Pancreas (tissue), 10 donors: ENCODE results near the gene STPG3. TPM values are rescaled to one million over a fixed set of nuclear protein-coding genes. Genes with fewer than 3 reads are reported as not detected.

Source experiments
- ATAC-seq, 4 donors: fragments of 200-7000 bp; cut with Tn5 transposase; one replicate each; pipeline versions ENCODE4 v1.8.0 to v1.9.1; 2020; ENCODE audit warnings: mild to moderate bottlenecking in 4 of 4, moderate library complexity in 4 of 4
- DNase-seq, 6 donors: peaks; one replicate each; pipeline ENCODE4 v3.0.0-alpha.2; 2020
- FAIRE-seq: peaks from 2 replicates; lab custom pipeline; 2012; peaks lifted over from hg19 to GRCh38; lab: Jason Lieb, UNC
- H3K27ac ChIP-seq, 4 donors: fragments of 200-600 bp; sonication (generic); 1 replicate in 3 of 4; 2 replicates in 1 of 4; pipeline versions ENCODE4 v1.5.0 to v1.8.0; 2020
- H3K27me3 ChIP-seq, 4 donors: fragments of 200-600 bp; one replicate each; pipeline ENCODE4 v1.8.0; 2021
- H3K36me3 ChIP-seq, 3 donors: fragments of 200-600 bp; sonication (generic) in 1 of 3; one replicate each; pipeline versions ENCODE4 v1.5.0 to v1.8.0; 2020 to 2021
- H3K4me1 ChIP-seq, 3 donors: fragments of 200-600 bp; one replicate each; pipeline ENCODE4 v1.8.0; 2021
- H3K4me3 ChIP-seq, 4 donors: fragments of 200-600 bp; sonication (generic) in 2 of 4; one replicate each; pipeline versions ENCODE4 v1.5.0 to v1.8.0; 2020 to 2021
- H3K9me3 ChIP-seq, 4 donors: fragments of 200-600 bp; one replicate each; pipeline ENCODE4 v1.8.0; 2021
- WGBS, 2 donors: extraction: QIAGEN DNeasy Blood & Tissue Kit; methylation state at CpG; one replicate each; pipeline ENCODE4 v1.1.7; 2013; 5-methylcytosine and 5-hydroxymethylcytosine counted together
- intact Hi-C, 3 donors: fragments of 100-400 bp; cut with DNase I; formaldehyde crosslinking; loops; one replicate each; pipeline versions ENCODE4 v1.11.1 to v1.14.2; 2022
- polyA plus RNA-seq, 2 donors: library from polyadenylated mRNA; stranded (reverse); fragments of 200-250 nt; gene quantifications; one replicate each; pipeline ENCODE4 v1.2.3, GENCODE V29; 2013
- total RNA-seq, 6 donors: library from RNA; stranded (reverse); fragmentation: NEBNext Ultra II Directional in 4 of 6; extraction: Animal tissue kit (Norgen Biotek cat#: 25700) in 4 of 6; gene quantifications; one replicate each; pipeline versions ENCODE4 v1.2.1 to v1.2.4, GENCODE V29; 2021 to 2023
- TF ChIP-seq, protein P1 (sequence below), 4 donors: fragments of 200-600 bp; sonication (generic) in 3 of 4; IDR thresholded peaks; one replicate each; pipeline versions ENCODE4 v1.5.0 to v1.8.0; 2021; ENCODE audit warnings: antibody characterized with exemption in 4 of 4
- donor health status: healthy with polysubstance abuse.
- donor health status: DM: no; HTN: no; CAD: no; lungs with moderate emphysema.
- donor health status: DM: no; HTN: no; CAD: no.
- donor health status: control.
- donor health status: control.
- donor health status: Bipolar disorder and iron deficiency.
- donor health status: DM: yes; HTN: yes; CAD: no.
- donor health status: DM: no; HTN: no; CAD: no.
- donor health status: DM: no; HTN: no; CAD: no.
- donor health status: DM: yes; HTN: yes; CAD: no.

STPG3 gene
- total and polyA plus RNA-seq, 8 donors, result 0.23 TPM; not detected in 7

DNA sequence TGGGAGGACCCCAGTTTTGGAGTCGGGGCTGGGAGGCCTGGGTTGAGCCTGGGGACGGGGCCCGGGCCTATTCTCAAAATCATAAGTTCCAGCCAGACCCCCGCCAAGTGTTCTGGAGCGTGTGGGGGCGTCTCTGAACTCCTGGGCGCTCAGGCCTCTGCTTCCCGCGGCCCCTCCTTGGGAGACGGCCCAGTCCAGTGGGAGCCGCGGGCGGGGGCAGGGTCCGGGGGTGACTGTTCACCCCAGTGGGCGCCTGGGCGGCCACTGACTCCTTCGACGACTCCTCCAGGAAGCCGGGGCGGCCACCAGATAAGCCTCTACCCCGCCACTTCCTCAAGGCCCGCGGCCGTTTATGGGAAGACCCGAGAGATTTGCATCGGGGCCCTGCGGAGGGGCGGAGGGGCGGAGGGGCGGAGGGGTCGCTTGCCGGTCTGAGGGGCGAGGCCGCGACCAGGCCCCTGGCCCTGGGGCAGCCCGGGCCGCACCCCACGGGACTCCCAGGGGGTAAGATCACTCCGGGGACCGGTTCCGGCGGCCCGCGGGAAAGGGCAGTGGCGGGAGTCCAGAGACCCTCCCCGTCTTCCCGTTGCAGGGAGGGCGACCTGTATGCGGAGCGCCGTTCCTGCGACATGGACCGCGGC, 27.1 kb downstream of the STPG3 start:
- H3K36me3 ChIP-seq, result no peaks in the 10 kb centered on the region
- peak in 4 of 6 donors; percentile 27 to 78 (median 58) for DNase-seq
- TF ChIP-seq, protein P1, sequence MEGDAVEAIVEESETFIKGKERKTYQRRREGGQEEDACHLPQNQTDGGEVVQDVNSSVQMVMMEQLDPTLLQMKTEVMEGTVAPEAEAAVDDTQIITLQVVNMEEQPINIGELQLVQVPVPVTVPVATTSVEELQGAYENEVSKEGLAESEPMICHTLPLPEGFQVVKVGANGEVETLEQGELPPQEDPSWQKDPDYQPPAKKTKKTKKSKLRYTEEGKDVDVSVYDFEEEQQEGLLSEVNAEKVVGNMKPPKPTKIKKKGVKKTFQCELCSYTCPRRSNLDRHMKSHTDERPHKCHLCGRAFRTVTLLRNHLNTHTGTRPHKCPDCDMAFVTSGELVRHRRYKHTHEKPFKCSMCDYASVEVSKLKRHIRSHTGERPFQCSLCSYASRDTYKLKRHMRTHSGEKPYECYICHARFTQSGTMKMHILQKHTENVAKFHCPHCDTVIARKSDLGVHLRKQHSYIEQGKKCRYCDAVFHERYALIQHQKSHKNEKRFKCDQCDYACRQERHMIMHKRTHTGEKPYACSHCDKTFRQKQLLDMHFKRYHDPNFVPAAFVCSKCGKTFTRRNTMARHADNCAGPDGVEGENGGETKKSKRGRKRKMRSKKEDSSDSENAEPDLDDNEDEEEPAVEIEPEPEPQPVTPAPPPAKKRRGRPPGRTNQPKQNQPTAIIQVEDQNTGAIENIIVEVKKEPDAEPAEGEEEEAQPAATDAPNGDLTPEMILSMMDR (IDR thresholded peaks at IDR 0.05), result no peak
- no peaks in the 10 kb centered on the region for H3K9me3 ChIP-seq
- intact Hi-C loops, result loop anchor here in 1 of 3 donors (10.0 kb wide), 1 partner anchor 247 kb away; no protein-coding TSS in a partner anchor
- FAIRE-seq, result no peak
- no peaks in the 10 kb centered on the region for H3K27me3 ChIP-seq
- peaks cover 0 to 10% (median 8%) of the 10 kb centered on the region in 3 donors for H3K4me1 ChIP-seq
- WGBS, 2 donors, result 48 to 51% methylated on average over 32 to 54 of the region's 54 CpGs
- peak in 1 of 4 donors; percentile 4 for ATAC-seq
- H3K4me3 ChIP-seq, result peak overlapping the region; percentile 10 to 45 (median 28)
- H3K27ac ChIP-seq, result peak overlapping the region; percentile 76 to 91 (median 86)

DNA sequence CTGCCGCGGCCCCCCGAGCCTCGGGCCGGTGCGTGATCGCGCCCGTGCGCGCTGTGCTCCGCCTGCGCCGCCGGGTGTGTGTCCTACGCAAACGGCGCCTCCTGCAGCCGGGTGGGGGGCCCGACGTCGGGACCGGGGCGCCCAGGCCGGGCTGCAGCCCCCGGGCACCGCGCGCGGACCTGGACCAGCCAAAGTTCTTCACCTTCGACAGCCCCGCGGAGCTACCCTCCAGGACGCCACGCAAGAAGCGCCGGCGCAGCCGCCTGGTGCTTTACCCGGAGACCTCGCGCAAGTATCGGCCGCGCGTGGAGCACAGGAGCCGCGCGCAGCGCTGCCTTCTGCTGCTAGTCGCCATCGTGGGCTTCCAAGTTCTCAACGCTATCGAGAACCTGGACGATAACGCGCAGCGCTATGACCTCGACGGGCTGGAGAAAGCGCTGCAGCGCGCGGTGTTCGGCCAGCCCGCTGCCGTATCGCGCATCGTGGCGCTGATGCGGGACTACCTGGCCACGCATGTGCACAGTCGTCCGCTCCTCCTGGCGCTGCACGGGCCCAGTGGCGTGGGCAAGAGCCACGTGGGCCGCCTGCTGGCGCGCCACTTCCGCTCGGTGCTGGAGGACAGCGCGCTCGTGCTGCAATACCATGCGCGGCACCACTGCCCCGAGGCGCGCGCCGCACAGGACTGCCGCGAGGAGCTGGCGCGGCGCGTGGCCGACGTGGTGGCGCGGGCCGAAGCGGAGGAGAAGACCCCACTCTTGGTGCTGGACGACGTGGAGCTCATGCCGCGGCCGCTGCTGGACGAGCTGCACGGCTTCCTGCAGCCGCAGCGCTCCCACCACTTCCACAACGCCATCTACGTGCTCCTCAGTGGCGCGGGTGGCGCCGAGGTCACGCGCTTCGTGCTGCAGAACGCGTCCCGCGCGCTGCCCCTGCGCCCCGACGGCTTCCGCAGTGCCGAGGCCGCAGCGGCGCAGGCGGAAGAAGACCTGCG, 27.9 kb downstream of the STPG3 start:
- H3K9me3 ChIP-seq, result no peaks in the 10 kb centered on the region
- no peaks in the 10 kb centered on the region for H3K36me3 ChIP-seq
- TF ChIP-seq, protein P1 (IDR thresholded peaks at IDR 0.05), result no peak
- H3K4me3 ChIP-seq, result peak overlapping the region in 2 of 4 donors; percentile 34 to 45
- 82 to 90% methylated on average over 130 to 139 of the region's 139 CpGs for WGBS, 2 donors
- DNase-seq (no peak), FAIRE-seq (no peak), ATAC-seq (no peak)
- intact Hi-C loops, result loop anchor here in 1 of 3 donors (10.0 kb wide), 1 partner anchor 246 kb away; no protein-coding TSS in a partner anchor
- no peaks in the 10 kb centered on the region for H3K27me3 ChIP-seq
- H3K27ac ChIP-seq, result peak overlapping the region in 1 of 4 donors; percentile 91
- peaks cover 0 to 10% (median 8%) of the 10 kb centered on the region in 3 donors for H3K4me1 ChIP-seq

DNA sequence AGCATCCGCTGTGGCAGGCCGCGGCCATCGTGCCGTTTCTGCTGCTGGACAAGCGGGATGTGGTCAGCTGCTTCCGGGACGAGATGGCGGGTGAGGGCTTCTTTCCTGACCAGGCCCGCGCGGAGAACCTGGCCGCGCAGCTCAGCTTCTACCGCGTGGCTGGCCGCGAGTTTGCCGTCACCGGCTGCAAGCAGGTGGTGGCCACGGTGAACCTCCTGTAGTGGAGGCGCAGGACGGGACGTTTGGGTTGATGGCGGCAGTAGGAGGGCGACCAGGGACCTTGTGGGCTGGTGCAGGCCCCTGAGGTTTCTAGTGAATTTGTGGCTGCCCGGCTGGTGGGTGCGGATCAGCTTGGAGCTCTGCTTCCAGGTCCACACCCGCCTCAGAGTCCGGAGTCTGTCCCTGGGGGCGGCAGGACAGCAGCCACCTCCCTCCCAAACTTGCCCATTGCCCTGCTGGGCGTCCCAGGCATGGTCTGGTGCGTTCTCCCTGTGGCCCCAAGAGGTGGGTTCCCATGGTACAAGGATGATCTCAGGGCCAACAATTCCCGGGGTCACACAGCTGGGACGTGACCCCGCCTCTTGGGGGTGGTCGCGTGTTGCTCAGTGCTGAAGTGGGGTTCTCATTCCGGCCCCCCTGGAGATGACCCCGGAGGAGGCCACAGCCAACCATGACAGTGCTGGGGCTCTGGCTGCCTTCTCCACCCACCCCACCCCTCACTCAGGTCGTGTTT, 28.8 kb downstream of the STPG3 start:
- FAIRE-seq, result no peak
- Histone ChIP-seq H3K27ac (no peak overlapping the region), H3K9me3 (no peaks in the 10 kb centered on the region), H3K4me1 (peaks cover 0 to 8% (median 7%) of the 10 kb centered on the region in 3 donors), H3K27me3 (no peaks in the 10 kb centered on the region), H3K36me3 (no peaks in the 10 kb centered on the region), H3K4me3 (no peak overlapping the region)
- WGBS, 2 donors, result 84 to 93% methylated on average over 41 of the region's 41 CpGs
- intact Hi-C loops, result loop anchor here in 2 of 3 donors (5.0 to 10.0 kb wide), 3 partner anchors 127 to 245 kb away; no protein-coding TSS in a partner anchor
- no peak for ATAC-seq
- no peak for DNase-seq
- TF ChIP-seq, protein P1 (IDR thresholded peaks at IDR 0.05), result no peak

DNA sequence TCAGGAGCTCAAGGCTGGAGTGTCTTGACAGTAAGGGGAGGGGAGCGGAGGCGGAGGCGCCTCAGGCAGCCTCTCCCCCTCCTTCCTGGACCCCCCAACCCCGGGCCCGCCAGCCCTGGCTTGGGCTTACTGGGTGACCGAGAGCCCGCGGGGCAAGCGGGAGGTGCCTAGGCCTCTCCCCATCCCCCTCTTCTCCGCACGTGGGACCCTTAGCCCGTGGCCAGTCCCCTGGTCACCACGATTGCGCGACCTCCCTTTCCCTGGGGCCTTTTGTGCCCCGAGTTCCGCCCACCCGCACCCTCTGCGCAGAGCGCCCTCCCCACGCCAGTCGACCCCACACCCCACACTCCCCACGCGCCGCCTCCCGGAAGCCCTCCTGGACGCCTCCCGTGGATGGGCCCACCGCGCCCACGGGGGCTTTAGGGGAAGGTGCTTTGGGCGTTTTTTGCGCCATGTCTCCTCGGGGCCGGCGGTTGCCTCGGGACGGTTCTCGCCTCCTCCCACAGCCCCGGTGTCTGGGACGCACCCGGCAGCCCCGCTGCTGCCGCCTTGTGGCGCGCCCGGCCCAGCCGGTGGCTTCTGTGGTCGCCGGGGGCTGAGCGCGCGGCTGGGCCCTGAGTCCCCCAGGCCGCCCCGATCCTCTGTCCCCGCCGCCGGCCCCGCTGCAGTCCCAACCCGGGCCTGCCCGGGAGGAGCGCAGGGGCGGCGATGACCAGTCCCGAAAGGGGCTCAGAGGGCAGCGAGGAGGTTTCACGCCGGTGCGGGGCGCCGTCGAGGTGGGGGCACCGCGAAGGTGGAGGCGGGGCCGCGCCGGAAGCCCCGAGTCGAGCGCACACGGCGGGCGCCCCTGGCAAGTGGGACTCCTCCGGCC, 29.6 kb downstream of the STPG3 start:
- Histone ChIP-seq H3K9me3 (no peaks in the 10 kb centered on the region), H3K36me3 (no peaks in the 10 kb centered on the region), H3K4me1 (peaks cover 0 to 8% (median 7%) of the 10 kb centered on the region in 3 donors), H3K4me3 (no peak overlapping the region), H3K27ac (no peak overlapping the region), H3K27me3 (no peaks in the 10 kb centered on the region)
- WGBS, 2 donors, result 56 to 75% methylated on average over 85 of the region's 85 CpGs
- ATAC-seq (peak in 1 of 4 donors; percentile 32), FAIRE-seq (no peak), DNase-seq (peak in 2 of 6 donors; percentile 38 to 67)
- TF ChIP-seq, protein P1 (IDR thresholded peaks at IDR 0.05), result peak in 1 of 4 donors; percentile 10
- intact Hi-C loops, result loop anchor here in 2 of 3 donors (5.0 kb wide), 2 partner anchors 127 to 132 kb away; no protein-coding TSS in a partner anchor
